GM12864 (cell line): ENCODE data around the gene HIPK2.

Source experiments
- DNase-seq: peaks from one replicate; pipeline ENCODE4 v3.0.0-alpha.2; 2011; ENCODE audit warnings: low read depth
- H3K4me3 ChIP-seq: 2 replicates; pipeline ENCODE4 v1.5.1; 2011; ENCODE audit warnings: mild to moderate bottlenecking, low read depth, low read length, control low read depth
- CTCF ChIP-seq: IDR thresholded peaks from 2 replicates; pipeline ENCODE4 v1.5.1; 2011; ENCODE audit warnings: low read depth, mild to moderate bottlenecking, moderate library complexity, low read length, control low read depth, inconsistent platforms; ENCODE audit errors: missing control alignments

HIPK2 gene

GRCh38 chr7:139737221-139738100 lies 40.3 kb downstream of the HIPK2 start:
- no peak for DNase-seq
- no peak overlapping the region for H3K4me3 ChIP-seq
- no peak for TF ChIP-seq CTCF

- no peak for DNase-seq
- no peak overlapping the region for H3K4me3 ChIP-seq
- TF ChIP-seq CTCF, result no peak
These were observed 41.7 kb downstream of the HIPK2 start for GRCh38 chr7:139735912-139736595.

GRCh38 chr7:139735466-139735865 lies 42.3 kb downstream of the HIPK2 start:
- no peak overlapping the region for H3K4me3 ChIP-seq
- no peak for DNase-seq
- TF ChIP-seq CTCF, result no peak

- no peak for DNase-seq
- H3K4me3 ChIP-seq, result no peak overlapping the region
- no peak for TF ChIP-seq CTCF
These were observed 43.4 kb downstream of the HIPK2 start for GRCh38 chr7:139734395-139734794.

- no peak overlapping the region for H3K4me3 ChIP-seq
- TF ChIP-seq CTCF, result no peak
- no peak for DNase-seq
These were observed 44.0 kb downstream of the HIPK2 start for GRCh38 chr7:139733751-139734150.

GRCh38 chr7:139732471-139733167 lies 45.2 kb downstream of the HIPK2 start:
- no peak for DNase-seq
- TF ChIP-seq CTCF, result no peak
- H3K4me3 ChIP-seq, result no peak overlapping the region
